ENCODE measurements around the gene PNKP. TPM values are rescaled to one million over a fixed set of nuclear protein-coding genes. Genes with fewer than 3 reads are reported as not detected.
"Not testable (repeated sequence)": the region's sequence is repeated elsewhere in the genome, so short reads cannot be mapped to it uniquely, and the experiment has no call there.

The PNKP gene
- polyA plus RNA-seq, 1 donor: 61.2 TPM

DNA sequence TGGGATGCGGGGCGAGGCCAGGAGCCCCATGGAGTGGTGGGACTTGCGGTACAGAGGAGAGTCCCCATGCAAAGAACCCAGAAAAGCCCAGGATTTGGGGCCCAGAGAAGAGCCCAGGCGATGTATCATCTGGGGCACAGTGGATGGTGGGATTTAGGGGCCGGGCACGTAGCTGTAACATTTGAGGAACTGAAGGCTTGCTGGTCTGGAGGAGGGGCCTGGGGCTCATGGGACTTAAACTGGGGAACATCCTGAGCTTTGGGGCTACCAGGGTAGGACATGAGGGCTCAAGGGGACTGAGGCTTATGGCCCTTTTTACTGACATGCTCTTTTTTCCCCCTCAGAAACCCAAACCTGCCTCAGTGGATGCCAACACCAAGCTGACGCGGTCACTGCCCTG lies 35.8 kb downstream of the PNKP start:
- WGBS (ENCODE audit: insufficient coverage, low lambda C conversion rate): no CpG with 5 or more reads among the region's 8 CpGs
- no peaks in the 10 kb centered on the region for H3K9me3 ChIP-seq (ENCODE audit: control insufficient read depth, low read depth, low read length)
- H3K27ac ChIP-seq (ENCODE audit: low read length): no peak overlapping the region
- peaks cover 94% of the 10 kb centered on the region for H3K36me3 ChIP-seq (ENCODE audit: control insufficient read depth, insufficient read depth, low read length)
- H3K4me1 ChIP-seq (ENCODE audit: control insufficient read depth, insufficient read depth, low read length): no peaks in the 10 kb centered on the region
- H3K4me3 ChIP-seq (ENCODE audit: low read length): no peak overlapping the region
- DNase-seq: no peak
- no peaks in the 10 kb centered on the region for H3K27me3 ChIP-seq (ENCODE audit: control insufficient read depth, insufficient read depth, low read length)

DNA sequence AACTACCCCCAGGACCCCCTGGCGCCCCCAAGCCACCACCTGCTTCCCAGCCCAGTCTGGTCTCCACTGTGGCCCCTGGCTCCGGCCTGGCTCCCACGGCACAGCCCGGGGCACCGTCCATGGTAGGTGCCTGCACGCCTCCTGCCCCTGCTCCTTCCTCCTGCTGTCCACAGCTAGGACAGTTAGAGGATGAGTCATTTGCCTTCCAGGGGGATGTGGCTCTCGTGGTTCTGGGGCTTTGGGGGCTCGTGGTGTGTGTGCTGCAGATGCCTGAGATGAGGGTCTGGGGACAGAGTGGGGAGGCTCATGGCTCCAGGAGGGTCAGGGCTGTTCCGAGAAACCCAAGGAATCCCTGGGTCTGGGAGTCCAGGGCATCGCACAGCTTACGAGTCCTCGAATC lies 36.6 kb downstream of the PNKP start:
- Histone ChIP-seq H3K4me1 (ENCODE audit: control insufficient read depth, insufficient read depth, low read length) (no peaks in the 10 kb centered on the region), H3K9me3 (ENCODE audit: control insufficient read depth, low read depth, low read length) (no peaks in the 10 kb centered on the region), H3K27ac (ENCODE audit: low read length) (no peak overlapping the region), H3K27me3 (ENCODE audit: control insufficient read depth, insufficient read depth, low read length) (no peaks in the 10 kb centered on the region), H3K36me3 (ENCODE audit: control insufficient read depth, insufficient read depth, low read length) (peaks cover 87% of the 10 kb centered on the region), H3K4me3 (ENCODE audit: low read length) (no peak overlapping the region)
- no CpG with 5 or more reads among the region's 12 CpGs for WGBS (ENCODE audit: insufficient coverage, low lambda C conversion rate)
- no peak for DNase-seq

DNA sequence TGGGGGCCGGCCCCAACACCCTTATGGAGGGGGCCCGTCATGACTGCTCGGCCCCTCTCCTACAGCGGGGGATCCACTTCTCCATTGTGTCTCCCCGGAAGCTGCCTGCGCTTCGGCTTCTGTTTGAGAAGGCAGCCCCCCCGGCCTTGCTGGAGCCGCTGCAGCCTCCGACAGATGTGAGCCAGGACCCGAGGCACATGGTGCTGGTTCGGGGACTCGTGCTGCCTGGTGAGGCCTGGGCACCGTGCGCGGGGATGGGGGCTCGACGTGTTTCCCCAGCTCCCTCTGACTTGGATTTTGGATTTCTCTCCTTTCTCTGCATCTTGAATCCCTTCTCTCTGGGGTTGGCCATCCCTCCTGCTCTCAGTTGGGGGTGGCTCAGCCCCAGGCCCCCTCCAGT lies 37.7 kb downstream of the PNKP start:
- H3K36me3 ChIP-seq (ENCODE audit: control insufficient read depth, insufficient read depth, low read length): peaks cover 79% of the 10 kb centered on the region
- no CpG with 5 or more reads among the region's 18 CpGs for WGBS (ENCODE audit: insufficient coverage, low lambda C conversion rate)
- no peak overlapping the region for H3K4me3 ChIP-seq (ENCODE audit: low read length)
- H3K27me3 ChIP-seq (ENCODE audit: control insufficient read depth, insufficient read depth, low read length): no peaks in the 10 kb centered on the region
- no peak for DNase-seq
- H3K27ac ChIP-seq (ENCODE audit: low read length): no peak overlapping the region
- no peaks in the 10 kb centered on the region for H3K4me1 ChIP-seq (ENCODE audit: control insufficient read depth, insufficient read depth, low read length)
- H3K9me3 ChIP-seq (ENCODE audit: control insufficient read depth, low read depth, low read length): no peaks in the 10 kb centered on the region

DNA sequence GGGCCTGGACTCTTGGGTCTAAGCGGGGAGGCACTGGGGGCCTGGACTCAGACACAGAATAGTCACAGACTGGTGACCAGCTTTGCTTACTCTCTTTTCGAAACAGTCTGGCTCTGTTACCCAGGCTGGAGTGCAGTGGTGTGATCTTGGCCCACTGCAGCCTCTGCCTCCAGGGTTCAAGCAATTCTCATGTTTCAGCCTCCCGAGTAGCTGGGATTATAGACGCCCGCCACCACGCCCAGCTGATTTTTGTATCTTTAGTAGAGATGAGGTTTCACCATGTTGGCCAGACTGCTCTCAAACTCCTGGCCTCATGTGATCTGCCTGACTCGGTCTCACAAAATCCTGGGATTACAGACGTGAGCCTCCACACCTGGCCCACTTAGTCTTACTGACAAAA lies 38.2 kb downstream of the PNKP start:
- no peaks in the 10 kb centered on the region for H3K4me1 ChIP-seq (ENCODE audit: control insufficient read depth, insufficient read depth, low read length)
- DNase-seq: no peak
- H3K27me3 ChIP-seq (ENCODE audit: control insufficient read depth, insufficient read depth, low read length): no peaks in the 10 kb centered on the region
- no peak overlapping the region for H3K4me3 ChIP-seq (ENCODE audit: low read length)
- H3K27ac ChIP-seq (ENCODE audit: low read length): no peak overlapping the region
- peaks cover 74% of the 10 kb centered on the region for H3K36me3 ChIP-seq (ENCODE audit: control insufficient read depth, insufficient read depth, low read length)
- no peaks in the 10 kb centered on the region for H3K9me3 ChIP-seq (ENCODE audit: control insufficient read depth, low read depth, low read length)
- no CpG with 5 or more reads among the region's 8 CpGs for WGBS (ENCODE audit: insufficient coverage, low lambda C conversion rate)

DNA sequence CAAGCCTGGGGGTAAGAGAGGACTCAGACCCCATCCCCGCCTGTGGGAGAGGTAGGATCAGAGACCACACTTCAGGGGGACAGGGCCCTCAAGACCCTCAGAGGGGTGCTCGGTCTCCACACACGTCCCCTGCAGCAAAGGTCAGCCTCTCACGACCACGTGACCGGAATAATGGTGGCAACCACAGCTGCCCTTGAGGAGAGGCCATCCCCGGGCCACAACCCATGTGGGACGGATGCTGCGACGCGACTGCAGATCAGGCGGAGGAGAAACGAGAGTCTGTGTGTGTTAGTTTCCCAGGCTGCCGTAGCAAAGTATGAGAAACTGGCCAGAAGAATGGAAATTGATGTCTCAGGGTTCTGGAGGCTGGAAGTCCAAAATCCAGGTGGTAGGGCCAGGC lies 40.3 kb downstream of the PNKP start:
- DNase-seq: no peak
- H3K27me3 ChIP-seq (ENCODE audit: control insufficient read depth, insufficient read depth, low read length): no peaks in the 10 kb centered on the region
- H3K4me3 ChIP-seq (ENCODE audit: low read length): no peak overlapping the region
- H3K36me3 ChIP-seq (ENCODE audit: control insufficient read depth, insufficient read depth, low read length): peaks cover 69% of the 10 kb centered on the region
- no peaks in the 10 kb centered on the region for H3K9me3 ChIP-seq (ENCODE audit: control insufficient read depth, low read depth, low read length)
- no peak overlapping the region for H3K27ac ChIP-seq (ENCODE audit: low read length)
- H3K4me1 ChIP-seq (ENCODE audit: control insufficient read depth, insufficient read depth, low read length): no peaks in the 10 kb centered on the region
- WGBS (ENCODE audit: insufficient coverage, low lambda C conversion rate): no CpG with 5 or more reads among the region's 14 CpGs

DNA sequence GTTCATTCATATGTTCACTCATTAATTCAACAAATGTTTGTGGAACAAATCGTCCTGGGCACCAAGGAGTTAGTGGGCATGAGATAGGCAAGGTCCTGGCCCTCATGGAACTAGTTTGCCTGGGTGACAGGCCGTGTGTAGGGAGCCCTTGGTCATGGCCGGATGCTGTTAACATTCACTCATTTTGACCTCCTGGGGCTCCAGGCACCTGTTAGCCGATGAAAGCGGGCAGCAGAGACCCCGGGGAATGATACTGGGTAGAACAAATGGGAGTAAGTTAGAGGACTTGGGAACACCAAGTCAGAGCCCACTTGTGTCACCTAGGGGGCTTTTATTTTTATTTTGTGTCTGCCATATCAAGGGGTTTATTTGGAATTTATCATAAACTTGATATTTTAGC lies 42.7 kb downstream of the PNKP start:
- Histone ChIP-seq H3K4me3 (ENCODE audit: low read length) (no peak overlapping the region), H3K27me3 (ENCODE audit: control insufficient read depth, insufficient read depth, low read length) (no peaks in the 10 kb centered on the region), H3K4me1 (ENCODE audit: control insufficient read depth, insufficient read depth, low read length) (peaks cover 13% of the 10 kb centered on the region), H3K27ac (ENCODE audit: low read length) (no peak overlapping the region), H3K36me3 (ENCODE audit: control insufficient read depth, insufficient read depth, low read length) (peaks cover 50% of the 10 kb centered on the region), H3K9me3 (ENCODE audit: control insufficient read depth, low read depth, low read length) (no peaks in the 10 kb centered on the region)
- DNase-seq: no peak
- WGBS (ENCODE audit: insufficient coverage, low lambda C conversion rate): no CpG with 5 or more reads among the region's 6 CpGs

DNA sequence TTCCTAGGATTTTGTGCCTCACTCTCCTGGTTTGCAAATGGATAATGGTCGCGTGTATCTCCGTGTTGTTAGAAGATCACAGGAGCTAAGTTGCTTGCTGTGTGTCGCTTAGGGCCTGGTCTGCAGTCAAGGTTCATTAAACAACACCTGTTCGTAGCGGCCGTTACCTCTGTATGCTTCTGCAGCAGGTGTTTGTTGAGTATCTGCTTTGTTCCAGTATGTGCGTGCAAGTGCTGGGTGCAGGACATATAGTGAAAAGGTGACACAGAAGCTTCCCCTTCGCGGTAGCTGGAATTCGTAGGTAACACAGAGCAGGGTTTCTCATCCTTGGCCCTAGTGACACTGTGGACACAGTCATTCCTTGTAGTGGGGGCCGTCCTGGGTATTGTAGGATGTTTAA lies 43.9 kb downstream of the PNKP start:
- H3K36me3 ChIP-seq (ENCODE audit: control insufficient read depth, insufficient read depth, low read length): peaks cover 40% of the 10 kb centered on the region
- peaks cover 3% of the 10 kb centered on the region for H3K9me3 ChIP-seq (ENCODE audit: control insufficient read depth, low read depth, low read length)
- peaks cover 22% of the 10 kb centered on the region for H3K4me1 ChIP-seq (ENCODE audit: control insufficient read depth, insufficient read depth, low read length)
- DNase-seq: no peak
- H3K4me3 ChIP-seq (ENCODE audit: low read length): no peak overlapping the region
- WGBS (ENCODE audit: insufficient coverage, low lambda C conversion rate): no CpG with 5 or more reads among the region's 12 CpGs
- H3K27me3 ChIP-seq (ENCODE audit: control insufficient read depth, insufficient read depth, low read length): no peaks in the 10 kb centered on the region
- H3K27ac ChIP-seq (ENCODE audit: low read length): no peak overlapping the region

DNA sequence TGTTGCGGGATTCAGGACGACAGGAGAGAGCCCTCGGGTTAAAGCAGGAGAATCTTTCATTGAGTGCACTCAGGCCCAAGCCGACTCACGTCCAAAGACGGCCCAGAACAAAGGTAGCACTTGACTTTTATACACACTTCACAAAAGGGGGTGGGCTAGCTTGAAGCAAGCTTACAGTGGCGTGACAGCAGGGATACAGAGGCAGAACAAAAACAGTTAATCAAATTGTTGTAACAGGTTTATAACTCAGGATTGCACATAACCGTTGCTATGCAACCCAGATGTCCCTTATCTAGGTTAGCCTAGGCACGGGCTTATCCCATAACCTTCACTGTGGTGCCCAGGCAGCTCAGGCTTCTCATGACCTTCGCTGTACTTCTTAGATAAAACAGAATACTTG lies 47.3 kb downstream of the PNKP start:
- peak overlapping the region; percentile 69 for H3K27ac ChIP-seq (ENCODE audit: low read length)
- H3K4me1 ChIP-seq (ENCODE audit: control insufficient read depth, insufficient read depth, low read length): peaks cover 24% of the 10 kb centered on the region
- H3K4me3 ChIP-seq (ENCODE audit: low read length): no peak overlapping the region
- no peaks in the 10 kb centered on the region for H3K27me3 ChIP-seq (ENCODE audit: control insufficient read depth, insufficient read depth, low read length)
- peaks cover 4% of the 10 kb centered on the region for H3K9me3 ChIP-seq (ENCODE audit: control insufficient read depth, low read depth, low read length)
- no CpG with 5 or more reads among the region's 10 CpGs for WGBS (ENCODE audit: insufficient coverage, low lambda C conversion rate)
- peaks cover 24% of the 10 kb centered on the region for H3K36me3 ChIP-seq (ENCODE audit: control insufficient read depth, insufficient read depth, low read length)
- peak; percentile 79 to 81 for DNase-seq

DNA sequence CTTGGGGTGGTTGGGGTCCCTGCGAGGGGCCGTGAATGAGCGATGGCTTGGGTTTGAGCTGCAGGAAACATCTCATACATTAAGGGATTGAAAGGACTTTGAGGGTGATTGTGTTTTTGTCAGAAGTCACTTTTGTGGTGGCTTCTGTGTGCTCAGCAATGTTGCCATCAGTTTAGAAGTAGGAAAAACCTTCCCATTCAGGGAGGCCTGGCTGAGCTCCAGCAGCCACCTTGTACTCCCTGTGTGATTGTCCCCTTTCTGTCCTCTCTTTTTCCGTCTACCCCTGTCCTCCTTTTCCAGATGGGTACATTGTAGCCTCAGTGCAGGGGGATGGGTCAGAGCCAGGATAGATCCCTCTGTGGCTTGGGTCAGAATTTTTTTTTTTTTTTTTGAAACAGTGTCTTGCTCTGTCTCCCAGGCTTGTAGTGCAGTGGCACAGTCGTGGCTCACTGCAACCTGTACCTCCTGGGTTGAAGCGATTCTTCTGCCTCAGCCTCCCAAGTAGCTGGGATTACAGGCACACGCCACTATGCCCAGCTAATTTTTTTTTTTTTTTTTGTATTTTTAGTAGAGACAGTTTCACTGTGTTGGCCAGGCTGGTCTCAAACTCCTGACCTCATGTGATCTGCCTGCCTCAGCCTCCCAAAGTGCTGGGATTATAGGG lies 47.8 kb downstream of the PNKP start:
- not testable (repeated sequence) for H3K27me3 ChIP-seq (ENCODE audit: control insufficient read depth, insufficient read depth, low read length); H3K9me3 ChIP-seq (ENCODE audit: control insufficient read depth, low read depth, low read length); DNase-seq
- 80% methylated on average over 1 of the region's 7 CpGs for WGBS (ENCODE audit: insufficient coverage, low lambda C conversion rate)
- Histone ChIP-seq H3K4me3 (ENCODE audit: low read length) (peak overlapping the region; percentile 89), H3K36me3 (ENCODE audit: control insufficient read depth, insufficient read depth, low read length) (peaks cover 22% of the 10 kb centered on the region), H3K4me1 (ENCODE audit: control insufficient read depth, insufficient read depth, low read length) (peaks cover 24% of the 10 kb centered on the region), H3K27ac (ENCODE audit: low read length) (peak overlapping the region; percentile 71)

DNA sequence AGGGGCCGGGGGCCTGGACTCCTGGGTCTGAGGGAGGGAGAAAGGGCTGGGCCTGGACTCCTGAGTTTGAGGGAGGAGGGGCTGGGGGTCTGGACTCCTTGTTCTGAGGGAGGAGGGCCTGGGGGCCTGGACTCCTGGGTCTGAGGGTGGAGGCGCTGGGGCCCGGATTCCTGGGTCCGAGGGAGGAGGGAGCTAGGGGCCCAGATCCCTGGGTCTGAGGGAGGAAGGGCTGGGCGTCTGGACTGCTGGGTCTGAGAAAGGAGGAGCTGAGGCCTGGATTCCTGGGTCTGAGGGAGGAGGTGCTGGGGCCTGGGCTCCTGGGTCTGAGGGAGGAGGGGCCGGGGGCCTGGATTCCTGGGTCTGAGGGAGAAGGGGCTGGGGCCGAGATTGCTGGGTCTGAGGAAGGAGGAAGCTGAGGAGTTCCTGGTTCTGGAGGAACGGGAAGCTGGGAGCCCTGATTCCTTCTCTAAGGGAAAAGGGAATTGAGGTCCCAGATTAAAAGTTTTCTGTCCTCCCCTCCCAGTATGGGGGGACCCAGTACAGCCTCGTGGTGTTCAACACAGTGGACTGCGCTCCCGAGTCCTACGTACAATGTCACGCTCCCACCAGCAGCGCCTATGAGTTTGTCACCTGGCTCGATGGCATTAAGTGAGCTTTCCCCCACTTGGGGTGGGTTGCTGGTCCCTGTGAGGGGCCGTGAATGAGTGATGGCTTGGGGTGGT lies 48.6 kb downstream of the PNKP start:
- no CpG with 5 or more reads among the region's 16 CpGs for WGBS (ENCODE audit: insufficient coverage, low lambda C conversion rate)
- no peaks in the 10 kb centered on the region for H3K27me3 ChIP-seq (ENCODE audit: control insufficient read depth, insufficient read depth, low read length)
- H3K4me3 ChIP-seq (ENCODE audit: low read length): peak overlapping the region; percentile 89
- peaks cover 24% of the 10 kb centered on the region for H3K4me1 ChIP-seq (ENCODE audit: control insufficient read depth, insufficient read depth, low read length)
- H3K9me3 ChIP-seq (ENCODE audit: control insufficient read depth, low read depth, low read length): peaks cover 4% of the 10 kb centered on the region
- DNase-seq: peak; percentile 34 to 63
- H3K27ac ChIP-seq (ENCODE audit: low read length): peak overlapping the region; percentile 71
- peaks cover 18% of the 10 kb centered on the region for H3K36me3 ChIP-seq (ENCODE audit: control insufficient read depth, insufficient read depth, low read length)
